Renal cortex interstitium (tissue), 3 donors: Measurements from ENCODE around the gene UBXN1. TPM values are rescaled to one million over a fixed set of nuclear protein-coding genes. Genes with fewer than 3 reads are reported as not detected.

Source experiments
- polyA plus RNA-seq, 3 donors: library from polyadenylated mRNA; unstranded; fragments of 120-200 nt; gene quantifications; one replicate each; pipeline ENCODE4 v1.2.1, GENCODE V29; 2013; ENCODE audit not compliant: insufficient read length in 3 of 3

UBXN1 gene
- polyA plus RNA-seq, 3 donors, result 147 to 191 (median 164) TPM

Other genes starting within 250 kb of the UBXN1 start
- 100 to 1,000 TPM; 193 to 231 (median 198) TPM for gene AHNAK, start 132.3 kb downstream of the UBXN1 start, polyA plus RNA-seq
- gene EEF1G, start 105.2 kb downstream of the UBXN1 start, polyA plus RNA-seq, result 1,000 to 10,000 TPM; 2,243 to 2,394 (median 2,287) TPM
- 10 to 100 TPM; 21.2 to 27.7 (median 23.7) TPM for gene TUT1, start 87.5 kb downstream of the UBXN1 start, polyA plus RNA-seq
- gene MTA2, start 77.2 kb downstream of the UBXN1 start, polyA plus RNA-seq, result 100 to 1,000 TPM in 2 of 3 donors, 10 to 100 TPM in 1; 79.7 to 105 (median 101) TPM
- 10 to 100 TPM; 30.5 to 38.5 (median 34.3) TPM for gene EML3, start 66.3 kb downstream of the UBXN1 start, polyA plus RNA-seq
- gene ROM1, start 65.8 kb downstream of the UBXN1 start, polyA plus RNA-seq, result 1 to 10 TPM; 2.9 to 4.8 (median 3.5) TPM
- gene B3GAT3, start 57.1 kb downstream of the UBXN1 start, polyA plus RNA-seq, result 10 to 100 TPM; 20.8 to 42.2 (median 36.5) TPM
- 100 to 1,000 TPM; 349 to 398 (median 360) TPM for gene GANAB, start 32.5 kb downstream of the UBXN1 start, polyA plus RNA-seq
- 10 to 100 TPM; 18.1 to 22.7 (median 19.2) TPM for gene INTS5, start 25.8 kb downstream of the UBXN1 start, polyA plus RNA-seq
- gene C11orf98, start 13.9 kb downstream of the UBXN1 start, polyA plus RNA-seq, result 10 to 100 TPM; 56.8 to 59.1 (median 58.5) TPM
- 1 to 10 TPM; 3.8 to 5.9 (median 4.6) TPM for gene CSKMT, start 13.8 kb downstream of the UBXN1 start, polyA plus RNA-seq
- 10 to 100 TPM in 2 of 3 donors, 1 to 10 TPM in 1; 6.4 to 12.5 (median 10.7) TPM for gene UQCC3, start 7.4 kb downstream of the UBXN1 start, polyA plus RNA-seq
- gene LBHD1, start 6.8 kb downstream of the UBXN1 start, polyA plus RNA-seq, result 1 to 10 TPM; 6.3 to 6.8 (median 6.4) TPM
- 1 to 10 TPM in 2 of 3 donors, under 1 TPM in 1; 0.75 to 1.3 (median 1.1) TPM for gene LRRN4CL, start 10.5 kb upstream of the UBXN1 start, polyA plus RNA-seq
- gene BSCL2, start 28.4 kb upstream of the UBXN1 start, polyA plus RNA-seq, result 10 to 100 TPM; 60.1 to 70.8 (median 63.0) TPM
- 1 to 10 TPM; 1.4 to 2.6 (median 2.0) TPM for gene GNG3, start 28.6 kb upstream of the UBXN1 start, polyA plus RNA-seq
- gene HNRNPUL2, start 48.4 kb upstream of the UBXN1 start, polyA plus RNA-seq, result 10 to 100 TPM; 82.0 to 92.8 (median 92.6) TPM
- gene TTC9C, start 49.4 kb upstream of the UBXN1 start, polyA plus RNA-seq, result 10 to 100 TPM; 38.1 to 48.2 (median 41.8) TPM
- gene ZBTB3, start 75.1 kb upstream of the UBXN1 start, polyA plus RNA-seq, result 1 to 10 TPM; 7.3 to 8.1 (median 7.5) TPM
- 100 to 1,000 TPM; 133 to 162 (median 156) TPM for gene POLR2G, start 82.5 kb upstream of the UBXN1 start, polyA plus RNA-seq
- 10 to 100 TPM; 27.1 to 38.7 (median 33.1) TPM for gene TAF6L, start 92.3 kb upstream of the UBXN1 start, polyA plus RNA-seq
- 10 to 100 TPM; 58.3 to 73.4 (median 71.4) TPM for gene TMEM179B, start 108.3 kb upstream of the UBXN1 start, polyA plus RNA-seq
- gene TMEM223, start 112.9 kb upstream of the UBXN1 start, polyA plus RNA-seq, result 10 to 100 TPM; 21.8 to 30.6 (median 29.2) TPM
- gene NXF1, start 126.4 kb upstream of the UBXN1 start, polyA plus RNA-seq, result 100 to 1,000 TPM; 114 to 137 (median 116) TPM
- 10 to 100 TPM; 51.6 to 57.9 (median 56.7) TPM for gene STX5, start 153.0 kb upstream of the UBXN1 start, polyA plus RNA-seq
- under 1 TPM in 1 of 3 donors, not detected in 2; 0.42 TPM for gene TEX54, start 153.8 kb upstream of the UBXN1 start, polyA plus RNA-seq
- 10 to 100 TPM; 33.7 to 48.3 (median 43.5) TPM for gene WDR74, start 160.5 kb upstream of the UBXN1 start, polyA plus RNA-seq
- 100 to 1,000 TPM; 164 to 215 (median 179) TPM for gene SLC3A2, start 201.8 kb upstream of the UBXN1 start, polyA plus RNA-seq
- under 1 TPM in 2 of 3 donors, not detected in 1; 0.09 to 0.11 TPM for gene CHRM1, start 242.3 kb upstream of the UBXN1 start, polyA plus RNA-seq